ENCODE data around the gene BTRC.

GRCh38 chr10:101453791-101454718 lies 100.1 kb downstream of the BTRC start:
- TF ChIP-seq CTCF (IDR thresholded peaks at IDR 0.05; ENCODE audit: insufficient read depth, low read length) (no peak), POLR2AphosphoS5 (IDR thresholded peaks at IDR 0.05; ENCODE audit: low read depth) (no peak; the same call in 1 of the 2 replicates), REST (IDR thresholded peaks at IDR 0.05; ENCODE audit: insufficient replicate concordance, low read depth) (no peak)

Measured in HL-60 (cell line).